CD14-positive monocyte (primary cell): ENCODE data around the gene RGL1. TPM values are rescaled to one million over a fixed set of nuclear protein-coding genes. Genes with fewer than 3 reads are reported as not detected.

Experiments used
- DNase-seq, 3 donors: peaks; one replicate each; pipeline ENCODE4 v3.0.0-alpha.2; 2011 to 2022
- H2AFZ ChIP-seq: 2 replicates; pipeline ENCODE4 v1.6.0; 2012; ENCODE audit warnings: mild to moderate bottlenecking, low read depth, low read length, inconsistent platforms; ENCODE audit not compliant: insufficient read depth, poor library complexity, severe bottlenecking
- H3K27ac ChIP-seq, 2 donors: 1 replicate in 1 of 2; 2 replicates in 1 of 2; pipeline ENCODE4 v1.5.1; 2012 to 2013; ENCODE audit warnings: low read length in 2 of 2, control low read depth in 1 of 2, inconsistent platforms in 1 of 2, low read depth in 1 of 2, mild to moderate bottlenecking in 1 of 2
- H3K27me3 ChIP-seq, 2 donors: one replicate each; pipeline versions ENCODE4 v1.6.0 to v1.6.1; 2011 to 2013; ENCODE audit warnings: low read length in 2 of 2; ENCODE audit not compliant: control insufficient read depth in 2 of 2, insufficient read depth in 2 of 2
- H3K36me3 ChIP-seq, 2 donors: replicated peaks in 1 of 2; 1 replicate in 1 of 2; 2 replicates in 1 of 2; pipeline versions ENCODE4 v1.5.1 to v1.6.1; 2012 to 2013; ENCODE audit warnings: low read length in 2 of 2, control low read depth in 1 of 2, inconsistent platforms in 1 of 2, mild to moderate bottlenecking in 1 of 2; ENCODE audit not compliant: insufficient read depth in 2 of 2, control insufficient read depth in 1 of 2
- H3K4me1 ChIP-seq, 2 donors: 1 replicate in 1 of 2; 2 replicates in 1 of 2; pipeline versions ENCODE4 v1.5.1 to v1.6.1; 2012 to 2013; ENCODE audit warnings: low read length in 2 of 2, control low read depth in 1 of 2, inconsistent platforms in 1 of 2, mild to moderate bottlenecking in 1 of 2, moderate library complexity in 1 of 2; ENCODE audit not compliant: insufficient read depth in 2 of 2, control insufficient read depth in 1 of 2
- H3K4me2 ChIP-seq: replicated peaks from 2 replicates; pipeline ENCODE3; 2012; ENCODE audit warnings: low read length, moderate library complexity, mild to moderate bottlenecking; ENCODE audit not compliant: poor library complexity, severe bottlenecking; ENCODE audit errors: extremely low read depth
- H3K4me3 ChIP-seq, 3 experiments: fragments of 200-600 bp in 1 of 3; sonication (generic) in 1 of 3; replicated peaks in 1 of 3; 1 replicate in 2 of 3; 2 replicates in 1 of 3; pipeline ENCODE4 v1.5.1; 2011 to 2013; ENCODE audit warnings: low read length in 3 of 3, mild to moderate bottlenecking in 3 of 3, control low read depth in 2 of 3, low read depth in 2 of 3, inconsistent platforms in 1 of 3, moderate library complexity in 1 of 3
- H3K79me2 ChIP-seq: 2 replicates; pipeline ENCODE4 v1.6.0; 2012; ENCODE audit warnings: mild to moderate bottlenecking, control low read depth, inconsistent platforms, low read length, moderate library complexity; ENCODE audit not compliant: insufficient read depth
- H3K9ac ChIP-seq: 2 replicates; pipeline ENCODE4 v1.6.0; 2017; ENCODE audit warnings: low read length, mild to moderate bottlenecking; ENCODE audit not compliant: insufficient read depth, poor library complexity, severe bottlenecking
- H3K9me3 ChIP-seq, 2 donors: replicated peaks in 1 of 2; 1 replicate in 1 of 2; 2 replicates in 1 of 2; pipeline versions ENCODE4 v1.5.1 to v1.6.1; 2012 to 2013; ENCODE audit warnings: low read length in 2 of 2, control low read depth in 1 of 2; ENCODE audit not compliant: control insufficient read depth in 1 of 2, insufficient read depth in 1 of 2
- H4K20me1 ChIP-seq: 2 replicates; pipeline ENCODE4 v1.6.0; 2012; ENCODE audit warnings: mild to moderate bottlenecking, low read length, control low read depth, moderate library complexity; ENCODE audit not compliant: insufficient read depth
- H3K27ac Mint-ChIP-seq, 7 donors: one replicate each; pipeline ENCODE4 v1.8.0; 2020; ENCODE audit warnings: mild to moderate bottlenecking in 7 of 7, mixed read lengths in 7 of 7, moderate library complexity in 6 of 7, inconsistent platforms in 2 of 7
- H3K27me3 Mint-ChIP-seq, 3 donors: one replicate each; pipeline ENCODE4 v1.8.0; 2021 to 2022; ENCODE audit warnings: low read depth in 3 of 3, mild to moderate bottlenecking in 3 of 3, mixed read lengths in 3 of 3, moderate library complexity in 3 of 3, inconsistent platforms in 1 of 3
- H3K36me3 Mint-ChIP-seq, 2 donors: one replicate each; pipeline ENCODE4 v1.8.0; 2020; ENCODE audit warnings: mixed read lengths in 2 of 2, inconsistent platforms in 1 of 2, mild to moderate bottlenecking in 1 of 2
- H3K4me1 Mint-ChIP-seq: one replicate; pipeline ENCODE4 v1.8.0; 2020; ENCODE audit warnings: mild to moderate bottlenecking, mixed read lengths
- H3K4me3 Mint-ChIP-seq, 2 donors: one replicate each; pipeline ENCODE4 v1.8.0; 2020; ENCODE audit warnings: mild to moderate bottlenecking in 2 of 2, mixed read lengths in 2 of 2, moderate library complexity in 1 of 2
- H3K9me3 Mint-ChIP-seq, 7 donors: one replicate each; pipeline ENCODE4 v1.8.0; 2020 to 2022; ENCODE audit warnings: mixed read lengths in 7 of 7, mild to moderate bottlenecking in 6 of 7, moderate library complexity in 6 of 7, inconsistent platforms in 2 of 7
- CTCF ChIP-seq: fragments of 200-600 bp; IDR thresholded peaks from one replicate; pipeline ENCODE4 v1.8.0; 2022; ENCODE audit warnings: antibody characterized with exemption, mild to moderate bottlenecking
- WGBS: methylation state at CpG from one replicate; pipeline ENCODE4 v1.1.5; 2013; ENCODE audit warnings: missing lambda C conversion rate; ENCODE audit not compliant: insufficient coverage; 5-methylcytosine and 5-hydroxymethylcytosine counted together
- intact Hi-C, 2 donors: fragments of 100-400 bp; cut with micrococcal nuclease; formaldehyde crosslinking; loops; one replicate each; pipeline versions ENCODE4 v1.15.0 to v1.15.1; 2023
- polyA plus RNA-seq, 3 donors: library from polyadenylated mRNA; depleted of rRNA in 1 of 3; unstranded in 2 of 3; stranded (reverse) in 1 of 3; fragments of 300-500 nt in 2 of 3; fragments of >200 nt in 1 of 3; fragmentation: Illumina TruSeq in 2 of 3; gene quantifications; 1 replicate in 2 of 3; 2 replicates in 1 of 3; pipeline ENCODE4 v1.2.3, GENCODE V29; 2012 to 2021

The RGL1 gene
- polyA plus RNA-seq, 3 donors = 1.2 to 3.3 (median 2.0) TPM

- peaks cover 7 to 10% of the 10 kb centered on the region in 2 donors for H3K36me3 Mint-ChIP-seq
- H3K4me3 Mint-ChIP-seq = no peak overlapping the region
- Histone ChIP-seq H3K27ac (no peak overlapping the region), H4K20me1 (no peaks in the 10 kb centered on the region), H3K79me2 (no peaks in the 10 kb centered on the region), H3K36me3 (no peaks in the 10 kb centered on the region), H3K4me2 (no peak overlapping the region), H3K4me3 (no peak overlapping the region), H3K9ac (no peak overlapping the region), H2AFZ (no peak overlapping the region), H3K9me3 (no peaks in the 10 kb centered on the region), H3K27me3 (no peaks in the 10 kb centered on the region), H3K4me1 (peaks cover 40 to 50% of the 10 kb centered on the region in 2 donors)
- no peak overlapping the region for H3K27ac Mint-ChIP-seq
- WGBS = no CpG with 5 or more reads among the region's 2 CpGs
- no peaks in the 10 kb centered on the region for H3K9me3 Mint-ChIP-seq
- no peak for DNase-seq
- intact Hi-C loops = no loop called here
- no peak for TF ChIP-seq CTCF
- H3K27me3 Mint-ChIP-seq = peaks cover 0 to 3% (median 3%) of the 10 kb centered on the region in 3 donors
- peaks cover 47% of the 10 kb centered on the region for H3K4me1 Mint-ChIP-seq
Measured at GRCh38 chr1:183898610-183899009, 93.7 kb downstream of the RGL1 start.

- Mint-ChIP-seq H3K4me1 (peaks cover 29% of the 10 kb centered on the region), H3K36me3 (peaks cover 13 to 16% of the 10 kb centered on the region in 2 donors), H3K27me3 (peaks cover 0 to 3% (median 2%) of the 10 kb centered on the region in 3 donors), H3K27ac (peak overlapping the region; percentile 27 to 84 (median 70)), H3K9me3 (no peaks in the 10 kb centered on the region), H3K4me3 (peak overlapping the region in 1 of 2 donors; percentile 3)
- WGBS = no CpG with 5 or more reads among the region's 1 CpG
- TF ChIP-seq CTCF = no peak
- Histone ChIP-seq H3K9ac (no peak overlapping the region), H3K4me3 (no peak overlapping the region), H4K20me1 (no peaks in the 10 kb centered on the region), H3K27me3 (no peaks in the 10 kb centered on the region), H3K27ac (no peak overlapping the region), H3K4me2 (no peak overlapping the region), H3K9me3 (no peaks in the 10 kb centered on the region), H3K79me2 (no peaks in the 10 kb centered on the region), H3K4me1 (peaks cover 22 to 32% of the 10 kb centered on the region in 2 donors), H2AFZ (no peak overlapping the region), H3K36me3 (no peaks in the 10 kb centered on the region)
- peak; percentile 18 to 82 (median 54) for DNase-seq
- intact Hi-C loops = no loop called here
Measured at GRCh38 chr1:183901748-183902330, 96.9 kb downstream of the RGL1 start.
